B cell (primary cell): ENCODE measurements around the gene OR52L1. TPM values are rescaled to one million over a fixed set of nuclear protein-coding genes. Genes with fewer than 3 reads are reported as not detected.
"Not testable (repeated sequence)": the region's sequence is repeated elsewhere in the genome, so short reads cannot be mapped to it uniquely, and the experiment has no call there.

ENCODE experiments used
- ATAC-seq: fragments of 200-7000 bp; cut with Tn5 transposase; one replicate; pipeline ENCODE4 v1.10.0; 2021; ENCODE audit warnings: low read depth, mild to moderate bottlenecking, moderate number of reproducible peaks, moderate library complexity
- CTCF ChIA-PET: fragments of 350-600 bp; sonication (Branson Sonifier 250); formaldehyde crosslinking; loops from one replicate; lab custom pipeline; 2021; ENCODE audit warnings: antibody characterized with exemption, inconsistent platforms; lab: Charles Lee
- POLR2A ChIA-PET: fragments of 350-600 bp; sonication (Branson Sonifier 250); formaldehyde crosslinking; loops from one replicate; lab custom pipeline; 2021; ENCODE audit warnings: antibody characterized with exemption; lab: Charles Lee
- DNase-seq: peaks from one replicate; pipeline ENCODE4 v3.0.0; 2013
- H2AFZ ChIP-seq: 2 replicates; pipeline ENCODE4 v1.6.1; 2012; ENCODE audit warnings: mild to moderate bottlenecking, low read depth, low read length; ENCODE audit not compliant: insufficient read depth, poor library complexity, severe bottlenecking
- H3K27ac ChIP-seq, 2 donors: 1 replicate in 1 of 2; 2 replicates in 1 of 2; pipeline ENCODE4 v1.5.1; 2012 to 2013; ENCODE audit warnings: low read length in 2 of 2, mild to moderate bottlenecking in 2 of 2, moderate library complexity in 1 of 2
- H3K27me3 ChIP-seq, 4 experiments: fragments of 200-600 bp in 1 of 4; sonication (generic) in 1 of 4; replicated peaks in 1 of 4; 1 replicate in 2 of 4; 2 replicates in 2 of 4; pipeline versions ENCODE4 v1.6.1 to v1.7.0; 2013 to 2016; ENCODE audit warnings: low read length in 3 of 4, mild to moderate bottlenecking in 2 of 4, mixed read lengths in 1 of 4, moderate library complexity in 1 of 4; ENCODE audit not compliant: insufficient read depth in 4 of 4, control insufficient read depth in 3 of 4; ENCODE audit errors: control extremely low read depth in 1 of 4
- H3K36me3 ChIP-seq, 2 experiments: replicated peaks in 1 of 2; 1 replicate in 1 of 2; 2 replicates in 1 of 2; pipeline versions ENCODE4 v1.6.1 to v1.7.1; 2013; ENCODE audit warnings: low read length in 1 of 2; ENCODE audit not compliant: insufficient read depth in 2 of 2, control insufficient read depth in 1 of 2; ENCODE audit errors: control extremely low read depth in 1 of 2, extremely low read depth in 1 of 2
- H3K4me1 ChIP-seq, 2 donors: fragments of 200-600 bp in 1 of 2; sonication (generic) in 1 of 2; 1 replicate in 1 of 2; 2 replicates in 1 of 2; pipeline versions ENCODE4 v1.5.1 to v1.6.1; 2013 to 2017; ENCODE audit warnings: low read length in 2 of 2; ENCODE audit not compliant: control insufficient read depth in 2 of 2, insufficient read depth in 2 of 2
- H3K4me2 ChIP-seq: replicated peaks from 2 replicates; pipeline ENCODE3; 2012; ENCODE audit warnings: mild to moderate bottlenecking, low read depth, low read length; ENCODE audit not compliant: poor library complexity, severe bottlenecking
- H3K4me3 ChIP-seq, 5 experiments: fragments of 200-600 bp in 1 of 5; sonication (generic) in 1 of 5; 1 replicate in 3 of 5; 2 replicates in 2 of 5; pipeline versions ENCODE4 v1.5.1 to v1.7.0; 2011 to 2016; ENCODE audit warnings: low read length in 4 of 5, mild to moderate bottlenecking in 4 of 5, low read depth in 2 of 5, control low read depth in 1 of 5, moderate library complexity in 1 of 5; ENCODE audit not compliant: insufficient read depth in 1 of 5; ENCODE audit errors: control extremely low read depth in 1 of 5, extremely low read depth in 1 of 5
- H3K79me2 ChIP-seq: fragments of 200-600 bp; sonication (generic); one replicate; pipeline ENCODE4 v1.6.0; 2016; ENCODE audit warnings: low read length; ENCODE audit not compliant: control insufficient read depth, insufficient read depth
- H3K9ac ChIP-seq: fragments of 200-600 bp; sonication (generic); 2 replicates; pipeline ENCODE4 v1.6.1; 2017; ENCODE audit warnings: mild to moderate bottlenecking, low read length, moderate library complexity
- H3K9me3 ChIP-seq, 3 donors: one replicate each; pipeline versions ENCODE4 v1.6.1 to v1.7.1; 2013; ENCODE audit warnings: low read length in 2 of 3; ENCODE audit not compliant: control insufficient read depth in 2 of 3, insufficient read depth in 1 of 3; ENCODE audit errors: control extremely low read depth in 1 of 3
- H4K20me1 ChIP-seq: 2 replicates; pipeline ENCODE4 v1.6.0; 2012; ENCODE audit warnings: mild to moderate bottlenecking, low read length; ENCODE audit not compliant: insufficient read depth, control insufficient read depth, poor library complexity, severe bottlenecking
- H3K27ac Mint-ChIP-seq: one replicate; pipeline ENCODE4 v1.8.0; 2021; ENCODE audit warnings: mixed read lengths
- H3K27me3 Mint-ChIP-seq: one replicate; pipeline ENCODE4 v1.8.0; 2021; ENCODE audit warnings: mixed read lengths
- H3K4me1 Mint-ChIP-seq: one replicate; pipeline ENCODE4 v1.8.0; 2021; ENCODE audit warnings: mixed read lengths
- H3K4me3 Mint-ChIP-seq: one replicate; pipeline ENCODE4 v1.8.0; 2021; ENCODE audit warnings: mixed read lengths
- H3K9me3 Mint-ChIP-seq: one replicate; pipeline ENCODE4 v1.8.0; 2022; ENCODE audit warnings: mixed read lengths; ENCODE audit not compliant: insufficient read depth
- WGBS: methylation state at CpG from one replicate; pipeline ENCODE4 v1.1.5; 2013; ENCODE audit warnings: missing lambda C conversion rate; ENCODE audit not compliant: insufficient coverage; 5-methylcytosine and 5-hydroxymethylcytosine counted together
- intact Hi-C: fragments of 100-400 bp; cut with micrococcal nuclease; formaldehyde crosslinking; loops from one replicate; pipeline ENCODE4 v1.10.0; 2022
- polyA plus RNA-seq: library from polyadenylated mRNA; depleted of rRNA; stranded (reverse); fragments of >200 nt; gene quantifications from 2 replicates; pipeline ENCODE4 v1.2.3, GENCODE V29; 2012
- total RNA-seq, 2 donors: library from RNA; stranded (reverse); fragments of 120-200 nt in 1 of 2; gene quantifications; 1 replicate in 1 of 2; 2 replicates in 1 of 2; pipeline versions ENCODE4 v1.2.3 to v1.2.4, GENCODE V29; 2013 to 2022
- TF ChIP-seq, protein P1 (sequence below): fragments of 200-600 bp; IDR thresholded peaks from one replicate; pipeline ENCODE4 v1.8.0; 2022; ENCODE audit warnings: antibody characterized with exemption, mild to moderate bottlenecking

OR52L1 gene
- total and polyA plus RNA-seq, 2 donors (not counting 1 experiment from before 2014, with no cell fraction given) = not detected

DNA sequence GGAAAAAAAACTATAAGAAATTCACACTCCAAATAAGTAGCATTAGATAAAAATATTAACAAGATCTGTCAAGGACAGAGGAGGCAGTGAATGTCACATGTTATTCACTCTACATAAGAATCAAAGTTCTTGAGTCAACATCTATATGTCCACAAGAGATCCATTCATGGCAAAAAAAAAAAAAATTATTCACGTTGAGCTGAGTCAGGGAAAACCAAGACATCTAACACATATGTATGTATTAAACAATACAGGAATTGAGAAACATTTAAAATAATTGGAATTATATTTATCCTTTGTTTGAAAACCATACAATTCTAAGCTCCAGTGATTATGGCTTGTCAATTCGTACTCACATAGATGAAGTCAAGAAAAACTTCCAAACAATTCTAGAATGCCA is 19.8 kb downstream of the OR52L1 start:
- Histone ChIP-seq H3K4me1 (no peaks in the 10 kb centered on the region), H3K36me3 (no peaks in the 10 kb centered on the region), H3K4me2 (no peak overlapping the region), H3K27me3 (no peaks in the 10 kb centered on the region), H3K9ac (no peak overlapping the region), H3K79me2 (no peaks in the 10 kb centered on the region), H3K27ac (no peak overlapping the region), H3K9me3 (peaks cover 3 to 4% (median 4%) of the 10 kb centered on the region in 3 donors), H4K20me1 (no peaks in the 10 kb centered on the region), H3K4me3 (no peak overlapping the region), H2AFZ (no peak overlapping the region)
- Mint-ChIP-seq H3K27ac (no peak overlapping the region), H3K4me3 (no peak overlapping the region), H3K9me3 (peaks cover 11% of the 10 kb centered on the region), H3K27me3 (peaks cover 4% of the 10 kb centered on the region), H3K4me1 (no peaks in the 10 kb centered on the region)
- no CpG with 5 or more reads among the region's 2 CpGs for WGBS
- intact Hi-C loops = no loop called here
- POLR2A ChIA-PET = no interaction called here
- DNase-seq (no peak), ATAC-seq (no peak)
- TF ChIP-seq, protein P1, sequence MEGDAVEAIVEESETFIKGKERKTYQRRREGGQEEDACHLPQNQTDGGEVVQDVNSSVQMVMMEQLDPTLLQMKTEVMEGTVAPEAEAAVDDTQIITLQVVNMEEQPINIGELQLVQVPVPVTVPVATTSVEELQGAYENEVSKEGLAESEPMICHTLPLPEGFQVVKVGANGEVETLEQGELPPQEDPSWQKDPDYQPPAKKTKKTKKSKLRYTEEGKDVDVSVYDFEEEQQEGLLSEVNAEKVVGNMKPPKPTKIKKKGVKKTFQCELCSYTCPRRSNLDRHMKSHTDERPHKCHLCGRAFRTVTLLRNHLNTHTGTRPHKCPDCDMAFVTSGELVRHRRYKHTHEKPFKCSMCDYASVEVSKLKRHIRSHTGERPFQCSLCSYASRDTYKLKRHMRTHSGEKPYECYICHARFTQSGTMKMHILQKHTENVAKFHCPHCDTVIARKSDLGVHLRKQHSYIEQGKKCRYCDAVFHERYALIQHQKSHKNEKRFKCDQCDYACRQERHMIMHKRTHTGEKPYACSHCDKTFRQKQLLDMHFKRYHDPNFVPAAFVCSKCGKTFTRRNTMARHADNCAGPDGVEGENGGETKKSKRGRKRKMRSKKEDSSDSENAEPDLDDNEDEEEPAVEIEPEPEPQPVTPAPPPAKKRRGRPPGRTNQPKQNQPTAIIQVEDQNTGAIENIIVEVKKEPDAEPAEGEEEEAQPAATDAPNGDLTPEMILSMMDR = no peak
- CTCF ChIA-PET = no interaction called here

DNA sequence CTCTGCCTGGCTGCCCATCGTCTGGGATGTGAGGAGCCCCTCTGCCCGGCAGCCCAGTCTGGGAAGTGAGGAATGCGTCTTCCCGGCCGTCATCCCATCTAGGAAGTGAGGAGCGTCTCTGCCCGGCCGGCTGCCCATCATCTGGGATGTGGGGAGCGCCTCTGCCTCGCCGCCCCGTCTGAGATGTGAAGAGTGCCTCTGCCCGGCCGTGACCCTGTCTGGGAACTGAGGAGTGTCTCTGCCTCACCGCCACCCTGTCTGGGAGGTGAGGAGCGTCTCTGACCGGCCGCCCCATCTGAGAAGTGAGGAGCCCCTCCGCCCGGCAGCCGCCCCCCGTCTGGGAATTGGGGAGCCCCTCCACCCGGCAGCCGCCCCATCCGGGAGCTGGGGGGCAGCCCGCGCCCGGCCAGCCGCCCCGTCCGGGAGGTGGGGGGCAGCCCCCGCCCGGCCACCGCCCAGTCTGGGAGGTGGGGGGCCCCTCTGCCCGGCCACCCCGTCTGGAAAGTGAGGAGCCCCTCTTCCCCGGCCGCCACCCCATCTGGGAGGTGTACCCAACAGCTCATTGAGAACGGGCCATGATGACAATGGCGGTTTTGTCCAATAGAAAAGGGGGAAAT is 26.0 kb downstream of the OR52L1 start:
- 98% methylated on average over 32 of the region's 40 CpGs for WGBS
- H3K9ac ChIP-seq, H3K4me1 Mint-ChIP-seq, ATAC-seq, H2AFZ ChIP-seq, H3K4me3 ChIP-seq, POLR2A ChIA-PET, H3K4me2 ChIP-seq, H3K4me3 Mint-ChIP-seq, H4K20me1 ChIP-seq, DNase-seq, CTCF ChIA-PET, intact Hi-C loops, H3K36me3 ChIP-seq, H3K27me3 Mint-ChIP-seq, H3K27ac ChIP-seq, H3K4me1 ChIP-seq, H3K27me3 ChIP-seq, H3K79me2 ChIP-seq, H3K27ac Mint-ChIP-seq: not testable (repeated sequence)
- peaks cover 13% of the 10 kb centered on the region for H3K9me3 Mint-ChIP-seq
- H3K9me3 ChIP-seq = peaks cover 3 to 16% (median 5%) of the 10 kb centered on the region in 3 donors
